ENCODE results near the gene NCCRP1. TPM values are rescaled to one million over a fixed set of nuclear protein-coding genes. Genes with fewer than 3 reads are reported as not detected.

NCCRP1 gene
- total RNA-seq, 1 experiment from 2014 or later: 7.6 TPM

DNA sequence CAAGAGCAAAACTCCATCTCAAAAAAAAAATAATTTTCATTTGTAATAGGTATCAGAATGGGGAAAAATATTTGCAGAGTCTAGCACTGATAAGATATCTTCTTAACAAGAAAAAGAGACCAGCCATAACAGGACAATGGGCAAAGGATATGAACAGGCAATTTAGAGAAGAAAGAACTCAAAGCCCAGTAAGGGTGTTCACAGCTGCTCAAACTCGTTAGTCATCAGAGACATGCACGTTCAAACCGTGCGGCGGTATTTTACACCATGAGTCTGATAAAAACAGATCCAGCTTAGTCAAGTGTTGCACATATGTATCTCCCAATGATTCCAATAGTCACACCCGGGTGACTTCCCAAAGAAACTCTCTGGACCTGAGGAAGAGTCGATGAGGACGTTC, 13.7 kb upstream of the NCCRP1 start:
- peak in 1 of 2 experiments; percentile 23 for DNase-seq
- Histone ChIP-seq H3K36me3 (peaks cover 6% of the 10 kb centered on the region; the same call in 1 of the 2 replicates), H3K9me3 (replicated peaks) (no peaks in the 10 kb centered on the region), H3K27me3 (0 out of 2 replicates have a peak, but pooled peaks cover 2% of the 10 kb centered on the region), H3K4me3 (no peak overlapping the region), H3K4me1 (no peaks in the 10 kb centered on the region), H3K27ac (no peak overlapping the region)

DNA sequence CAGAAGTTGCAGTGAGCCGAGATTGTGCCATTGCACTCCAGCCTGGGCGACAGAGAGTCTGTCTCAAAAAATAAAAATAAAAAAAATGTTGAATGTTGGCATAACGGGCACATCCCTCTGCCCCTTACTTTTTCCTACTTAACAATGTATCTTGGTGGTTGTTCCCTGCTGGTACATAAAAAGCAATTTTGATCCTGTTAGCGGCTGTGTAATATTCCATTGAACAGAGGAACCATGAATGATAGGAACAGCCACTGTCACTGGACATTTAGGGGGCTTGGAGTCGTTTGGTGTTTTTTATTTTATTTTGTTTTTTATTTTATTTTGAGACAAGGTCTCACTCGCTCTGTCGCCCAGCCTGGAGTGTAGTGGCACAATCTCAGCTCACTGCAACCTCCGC, 10.4 kb upstream of the NCCRP1 start:
- no peaks in the 10 kb centered on the region for H3K9me3 ChIP-seq (replicated peaks)
- no peaks in the 10 kb centered on the region for H3K36me3 ChIP-seq
- H3K4me3 ChIP-seq: no peak overlapping the region
- H3K27ac ChIP-seq: no peak overlapping the region
- DNase-seq: no peak
- H3K4me1 ChIP-seq: peaks cover 5% of the 10 kb centered on the region; the same call in 1 of the 2 replicates
- 0 out of 2 replicates have a peak, but pooled peaks cover 2% of the 10 kb centered on the region for H3K27me3 ChIP-seq

GRCh38 chr19:39187552-39187943, 9.2 kb upstream of the NCCRP1 start:
- no peaks in the 10 kb centered on the region for H3K9me3 ChIP-seq (replicated peaks)

DNA sequence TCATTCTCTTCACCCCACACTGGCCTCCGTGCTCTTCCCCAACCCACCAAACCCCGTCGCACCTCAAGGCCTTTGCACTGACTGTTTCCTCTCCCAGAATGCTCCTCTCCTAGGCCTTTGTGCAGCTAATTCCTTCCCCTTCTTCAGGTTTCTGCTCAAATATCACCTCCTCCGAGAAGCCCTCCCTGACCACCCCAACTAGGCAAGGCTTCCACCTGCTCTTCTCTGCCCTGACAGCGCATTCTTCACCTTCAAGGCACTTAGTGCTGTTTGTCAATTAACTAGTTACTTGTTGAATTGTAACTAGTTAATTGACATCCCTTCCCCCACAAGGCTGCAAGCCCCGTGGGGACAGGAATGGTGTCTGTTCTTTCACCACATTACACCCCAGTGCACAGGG, 7.8 kb upstream of the NCCRP1 start:
- Histone ChIP-seq H3K36me3 (no peaks in the 10 kb centered on the region), H3K4me1 (peaks cover 13% of the 10 kb centered on the region; the same call in 1 of the 2 replicates), H3K9me3 (replicated peaks) (no peaks in the 10 kb centered on the region), H3K27ac (no peak overlapping the region), H3K27me3 (0 out of 2 replicates have a peak, but pooled peaks cover 2% of the 10 kb centered on the region), H3K4me3 (no peak overlapping the region)
- DNase-seq: peak in 1 of 2 experiments; percentile 36

More at GRCh38 chr19:39187552-39187943, 9.2 kb upstream of the NCCRP1 start:
- no peak for DNase-seq
- Histone ChIP-seq H3K4me1 (peaks cover 5% of the 10 kb centered on the region; the same call in 1 of the 2 replicates), H3K36me3 (no peaks in the 10 kb centered on the region), H3K27me3 (0 out of 2 replicates have a peak, but pooled peaks cover 2% of the 10 kb centered on the region), H3K4me3 (no peak overlapping the region), H3K27ac (no peak overlapping the region)

GRCh38 chr19:39190768-39191167, 6.0 kb upstream of the NCCRP1 start:
- H3K27ac ChIP-seq: no peak overlapping the region
- no peaks in the 10 kb centered on the region for H3K9me3 ChIP-seq (replicated peaks)
- H3K4me3 ChIP-seq: no peak overlapping the region
- 0 out of 2 replicates have a peak, but pooled peaks cover 2% of the 10 kb centered on the region for H3K27me3 ChIP-seq
- no peak for DNase-seq
- H3K36me3 ChIP-seq: no peaks in the 10 kb centered on the region
- peaks cover 18% of the 10 kb centered on the region for H3K4me1 ChIP-seq

- no peak overlapping the region for H3K4me3 ChIP-seq
- peaks cover under 1% of the 10 kb centered on the region; the same call in 1 of the 2 replicates for H3K27me3 ChIP-seq
- H3K4me1 ChIP-seq: peaks cover 25% of the 10 kb centered on the region
- no peaks in the 10 kb centered on the region for H3K9me3 ChIP-seq (replicated peaks)
- DNase-seq: peak; percentile 69 to 80
- no peak overlapping the region for H3K27ac ChIP-seq
- no peaks in the 10 kb centered on the region for H3K36me3 ChIP-seq
Observed at GRCh38 chr19:39192846-39193245, 3.9 kb upstream of the NCCRP1 start.

- Histone ChIP-seq H3K36me3 (no peaks in the 10 kb centered on the region), H3K4me1 (peaks cover 25% of the 10 kb centered on the region), H3K4me3 (no peak overlapping the region), H3K9me3 (replicated peaks) (no peaks in the 10 kb centered on the region), H3K27me3 (no peaks in the 10 kb centered on the region; the same call in 1 of the 2 replicates), H3K27ac (no peak overlapping the region)
- no peak for DNase-seq
Observed at GRCh38 chr19:39193803-39194202, 3.0 kb upstream of the NCCRP1 start.

- peak; percentile 53 to 56 for DNase-seq
- Histone ChIP-seq H3K9me3 (replicated peaks) (no peaks in the 10 kb centered on the region), H3K27me3 (no peaks in the 10 kb centered on the region; the same call in 1 of the 2 replicates)
Observed at GRCh38 chr19:39194832-39195542, 1.8 kb upstream of the NCCRP1 start.

GRCh38 chr19:39195755-39196154, 1.0 kb upstream of the NCCRP1 start:
- H3K4me3 ChIP-seq: no peak overlapping the region
- H3K27ac ChIP-seq: peak overlapping the region; percentile 55
- DNase-seq: no peak
- no peaks in the 10 kb centered on the region for H3K36me3 ChIP-seq
- H3K27me3 ChIP-seq: no peaks in the 10 kb centered on the region; the same call in 1 of the 2 replicates
- peaks cover 19% of the 10 kb centered on the region for H3K4me1 ChIP-seq
- H3K9me3 ChIP-seq (replicated peaks): no peaks in the 10 kb centered on the region

More at GRCh38 chr19:39194832-39195542, 1.8 kb upstream of the NCCRP1 start:
- no peaks in the 10 kb centered on the region for H3K36me3 ChIP-seq
- H3K27ac ChIP-seq: no peak overlapping the region; the same call in 1 of the 2 replicates
- H3K4me3 ChIP-seq: no peak overlapping the region
- H3K4me1 ChIP-seq: peaks cover 19% of the 10 kb centered on the region

DNA sequence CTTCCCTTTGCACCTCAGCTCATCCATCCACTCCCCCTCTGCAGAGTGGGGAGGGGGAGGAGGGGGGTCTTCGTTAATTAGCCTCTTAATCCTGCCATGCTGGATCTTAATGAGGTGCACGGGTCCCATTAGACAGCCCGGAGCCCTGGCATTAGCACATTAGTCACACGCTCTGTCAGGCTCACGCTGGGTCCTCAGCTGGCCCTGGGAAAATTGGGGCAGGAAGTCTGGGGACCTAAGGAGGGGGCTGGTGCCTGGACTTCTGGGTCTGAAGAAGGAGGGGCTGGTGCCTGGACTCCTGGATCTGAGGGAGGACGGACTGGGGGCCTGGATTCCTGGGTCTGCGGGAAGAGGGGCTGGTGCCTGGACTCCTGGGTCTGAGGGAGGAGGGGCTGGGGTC, 444 bp upstream of the NCCRP1 start:
- Histone ChIP-seq H3K27me3 (no peaks in the 10 kb centered on the region; the same call in 1 of the 2 replicates), H3K27ac (peak overlapping the region; percentile 55), H3K4me3 (peak overlapping the region; percentile 52), H3K4me1 (peaks cover 19% of the 10 kb centered on the region), H3K9me3 (replicated peaks) (no peaks in the 10 kb centered on the region), H3K36me3 (no peaks in the 10 kb centered on the region)
- peak; percentile 73 to 75 for DNase-seq

GRCh38 chr19:39197808-39198207, 1.0 kb downstream of the NCCRP1 start:
- Histone ChIP-seq H3K27me3 (no peaks in the 10 kb centered on the region; the same call in 1 of the 2 replicates), H3K27ac (no peak overlapping the region), H3K9me3 (replicated peaks) (no peaks in the 10 kb centered on the region), H3K4me3 (no peak overlapping the region), H3K36me3 (no peaks in the 10 kb centered on the region), H3K4me1 (peaks cover 19% of the 10 kb centered on the region)
- DNase-seq: no peak

DNA sequence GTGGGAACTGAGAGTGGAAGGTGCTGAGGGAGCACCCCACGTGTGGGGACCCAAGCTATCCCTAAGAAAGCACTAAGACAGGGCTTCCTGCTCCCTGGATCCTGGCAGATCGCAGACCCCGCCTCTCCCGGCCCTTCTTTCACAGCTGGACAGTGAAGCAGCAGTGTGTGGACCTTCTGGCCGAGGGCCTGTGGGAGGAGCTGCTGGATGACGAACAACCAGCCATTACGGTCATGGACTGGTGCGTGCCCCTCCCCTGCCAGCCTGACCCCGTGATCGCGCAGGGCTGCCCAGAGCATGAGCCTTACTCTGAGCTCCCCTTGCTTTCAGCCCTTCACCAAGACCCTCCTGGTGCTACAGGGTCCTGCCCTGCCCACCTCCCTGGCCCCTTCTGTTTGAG, 2.3 kb downstream of the NCCRP1 start:
- no peak for DNase-seq
- H3K4me1 ChIP-seq: peaks cover 11% of the 10 kb centered on the region
- no peaks in the 10 kb centered on the region for H3K9me3 ChIP-seq (replicated peaks)
- H3K36me3 ChIP-seq: no peaks in the 10 kb centered on the region
- H3K27me3 ChIP-seq: no peaks in the 10 kb centered on the region; the same call in 1 of the 2 replicates
- H3K27ac ChIP-seq: no peak overlapping the region
- H3K4me3 ChIP-seq: no peak overlapping the region

GRCh38 chr19:39200066-39200802, 3.5 kb downstream of the NCCRP1 start:
- Histone ChIP-seq H3K4me1 (peaks cover 11% of the 10 kb centered on the region), H3K27me3 (no peaks in the 10 kb centered on the region; the same call in 1 of the 2 replicates)

GRCh38 chr19:39200803-39201115, 4.0 kb downstream of the NCCRP1 start:
- no peak for DNase-seq
- no peaks in the 10 kb centered on the region for H3K9me3 ChIP-seq (replicated peaks)
- no peaks in the 10 kb centered on the region for H3K36me3 ChIP-seq
- H3K4me3 ChIP-seq: no peak overlapping the region
- no peaks in the 10 kb centered on the region; the same call in 1 of the 2 replicates for H3K27me3 ChIP-seq
- no peak overlapping the region for H3K27ac ChIP-seq
- peaks cover 6% of the 10 kb centered on the region for H3K4me1 ChIP-seq

More at GRCh38 chr19:39200066-39200802, 3.5 kb downstream of the NCCRP1 start:
- DNase-seq: no peak
- Histone ChIP-seq H3K36me3 (no peaks in the 10 kb centered on the region), H3K9me3 (replicated peaks) (no peaks in the 10 kb centered on the region), H3K27ac (no peak overlapping the region), H3K4me3 (no peak overlapping the region)

GRCh38 chr19:39202998-39203355, 6.2 kb downstream of the NCCRP1 start:
- Histone ChIP-seq H3K4me3 (no peak overlapping the region), H3K9me3 (replicated peaks) (no peaks in the 10 kb centered on the region), H3K27ac (no peak overlapping the region), H3K4me1 (no peaks in the 10 kb centered on the region), H3K27me3 (no peaks in the 10 kb centered on the region), H3K36me3 (no peaks in the 10 kb centered on the region)
- DNase-seq: no peak

All from SJCRH30 (cell line).